HL-60 (cell line): Measurements from ENCODE around the gene LINGO3.

Source experiments
- CTCF ChIP-seq: IDR thresholded peaks from one replicate; pipeline ENCODE4 v1.5.1; 2011; ENCODE audit warnings: low read length, control low read depth, inconsistent platforms; ENCODE audit not compliant: insufficient read depth
- GABPA ChIP-seq: IDR thresholded peaks from 2 replicates; pipeline ENCODE4 v1.6.1; 2012; ENCODE audit warnings: low read depth
- POLR2AphosphoS5 ChIP-seq: IDR thresholded peaks from 2 replicates; pipeline ENCODE4 v1.6.1; 2012; ENCODE audit warnings: low read depth
- REST ChIP-seq: IDR thresholded peaks from 2 replicates; pipeline ENCODE4 v1.6.1; 2012; ENCODE audit warnings: low read depth; ENCODE audit not compliant: insufficient replicate concordance

- TF ChIP-seq GABPA (no peak), CTCF (no peak), POLR2AphosphoS5 (no peak), REST (no peak)
Measured at GRCh38 chr19:2355168-2356035, 47.4 kb upstream of the LINGO3 start.
